ENCODE data around the gene KLHL2. TPM values are rescaled to one million over a fixed set of nuclear protein-coding genes. Genes with fewer than 3 reads are reported as not detected.

Gene KLHL2
- total and polyA plus RNA-seq, 5 experiments from 2014 or later = 3.5 to 23.7 (median 10.4) TPM

DNA sequence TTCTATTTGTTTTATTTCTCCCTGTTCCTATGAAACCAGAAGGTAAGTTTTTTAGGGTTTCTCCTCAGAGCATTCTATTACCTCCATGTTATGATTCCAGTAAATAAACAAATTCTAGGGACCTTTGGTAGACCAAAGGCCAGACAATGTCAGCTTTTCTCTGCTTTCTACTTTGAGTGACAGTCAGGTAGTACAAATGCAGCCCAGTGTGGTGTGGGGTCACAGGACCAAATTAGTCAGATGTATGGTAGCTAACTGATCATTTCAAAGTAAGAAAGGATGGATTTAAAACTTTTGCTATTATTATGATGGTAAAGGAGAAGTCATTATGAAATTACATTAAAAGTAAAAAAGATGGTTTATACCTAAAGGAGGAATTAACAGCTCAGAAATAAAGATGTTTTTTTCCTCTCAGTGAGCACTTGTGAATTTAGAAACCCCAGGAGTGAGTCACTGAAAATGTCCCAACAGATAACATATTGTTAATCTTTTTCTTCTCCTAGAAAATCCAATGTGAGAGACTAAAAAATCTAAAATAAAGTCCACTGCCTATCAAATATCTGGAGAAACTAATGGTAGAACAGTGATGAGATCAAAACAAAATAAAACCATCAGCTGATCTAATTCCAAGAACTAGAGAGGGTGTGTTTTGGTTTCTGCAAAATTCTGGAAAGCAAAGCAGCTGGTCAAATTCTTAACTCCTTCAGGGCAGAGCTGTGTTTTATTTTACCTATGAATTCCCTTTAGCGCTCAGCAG, 16.6 kb upstream of the KLHL2 start:
- Mint-ChIP-seq H3K36me3 (peaks cover 0 to 3% (median 0%) of the 10 kb centered on the region in 3 donors), H3K4me3 (no peak overlapping the region), H3K9me3 (peaks cover 0 to 12% (median 0%) of the 10 kb centered on the region in 9 donors), H3K4me1 (peaks cover 8 to 17% (median 11%) of the 10 kb centered on the region in 4 donors), H3K27me3 (peaks cover 0 to 4% (median 0%) of the 10 kb centered on the region in 5 donors), H3K27ac (no peak overlapping the region)
- POLR2A ChIA-PET = no interaction called here
- ATAC-seq (no peak), DNase-seq (no peak)

DNA sequence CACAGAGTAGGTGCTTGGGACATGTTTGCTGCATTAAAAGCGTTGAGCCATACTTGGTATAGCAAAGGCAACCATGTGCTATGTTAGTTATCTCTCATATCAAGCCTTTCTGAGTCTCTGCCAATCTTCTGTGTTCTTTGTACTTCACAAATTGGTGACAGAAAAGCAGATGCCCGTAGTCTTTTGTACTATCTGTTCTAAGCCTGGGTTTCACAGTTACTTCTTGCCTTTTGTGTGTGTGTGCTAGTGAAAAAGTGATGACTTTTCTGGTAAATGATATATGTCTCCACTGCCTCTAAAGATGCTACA, 16.1 kb upstream of the KLHL2 start:
- Mint-ChIP-seq H3K4me3 (no peak overlapping the region), H3K36me3 (peaks cover 0 to 3% (median 0%) of the 10 kb centered on the region in 3 donors), H3K27me3 (peaks cover 0 to 4% (median 0%) of the 10 kb centered on the region in 5 donors), H3K4me1 (peaks cover 8 to 17% (median 11%) of the 10 kb centered on the region in 4 donors), H3K9me3 (peaks cover 0 to 12% (median 0%) of the 10 kb centered on the region in 9 donors), H3K27ac (no peak overlapping the region)
- ATAC-seq (no peak), DNase-seq (no peak)
- POLR2A ChIA-PET = no interaction called here

DNA sequence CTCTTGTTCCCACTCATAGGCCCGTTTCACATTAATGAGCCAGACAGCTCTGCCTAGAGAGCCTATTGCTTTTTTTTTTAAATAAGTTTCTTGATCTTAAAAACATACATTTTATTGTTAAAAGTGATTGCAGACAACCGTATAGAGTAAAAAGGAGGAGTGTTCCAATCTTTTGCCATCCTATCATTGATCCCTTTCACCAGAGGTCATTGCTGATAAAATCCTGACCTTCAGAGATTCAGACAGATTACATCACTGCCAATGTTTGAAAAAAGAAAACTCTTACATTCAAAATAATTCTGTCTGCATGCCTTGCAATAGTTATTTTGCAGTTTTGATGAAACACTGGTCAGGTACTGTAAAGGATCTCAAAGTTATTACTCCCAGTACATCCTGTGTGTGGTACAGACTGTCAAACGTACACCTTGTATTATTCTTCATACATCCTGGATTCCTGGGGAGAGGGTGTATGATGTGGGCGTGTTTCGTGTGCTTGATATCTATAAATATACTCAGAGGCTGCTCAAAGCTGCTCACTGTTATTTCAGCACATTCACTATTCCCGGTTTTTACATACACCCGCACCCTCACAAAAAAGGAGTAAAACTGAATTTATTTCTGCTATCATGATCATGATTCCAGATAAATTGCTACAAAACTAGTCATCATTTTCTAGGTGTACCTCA, 15.4 kb upstream of the KLHL2 start:
- Mint-ChIP-seq H3K27me3 (peaks cover 0 to 4% (median 0%) of the 10 kb centered on the region in 5 donors), H3K27ac (no peak overlapping the region), H3K4me3 (no peak overlapping the region), H3K4me1 (peaks cover 8 to 17% (median 11%) of the 10 kb centered on the region in 4 donors), H3K36me3 (peaks cover 0 to 3% (median 0%) of the 10 kb centered on the region in 3 donors), H3K9me3 (peaks cover 0 to 12% (median 0%) of the 10 kb centered on the region in 9 donors)
- POLR2A ChIA-PET = no interaction called here
- DNase-seq (no peak), ATAC-seq (peak in 1 of 2 donors; percentile 39)

DNA sequence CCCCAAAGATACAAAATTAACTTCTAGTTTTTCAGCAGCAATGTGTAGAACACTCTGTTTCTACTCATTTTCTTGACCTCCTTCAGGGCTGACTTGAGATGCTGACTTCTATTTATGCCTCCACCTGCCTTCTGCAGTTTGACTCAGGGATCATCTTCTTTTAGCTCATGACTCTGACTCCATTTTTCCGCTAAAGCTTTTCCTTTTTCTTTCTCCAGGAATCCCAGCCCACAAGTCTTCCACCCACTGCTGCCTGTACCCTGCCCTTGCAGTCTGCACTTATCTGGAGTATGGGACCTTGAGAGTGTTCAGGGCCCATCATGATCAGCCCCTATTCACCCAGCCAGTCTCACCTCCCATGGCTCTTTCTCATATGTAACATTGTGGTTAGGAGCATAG, 14.9 kb upstream of the KLHL2 start:
- H3K27ac Mint-ChIP-seq = no peak overlapping the region

DNA sequence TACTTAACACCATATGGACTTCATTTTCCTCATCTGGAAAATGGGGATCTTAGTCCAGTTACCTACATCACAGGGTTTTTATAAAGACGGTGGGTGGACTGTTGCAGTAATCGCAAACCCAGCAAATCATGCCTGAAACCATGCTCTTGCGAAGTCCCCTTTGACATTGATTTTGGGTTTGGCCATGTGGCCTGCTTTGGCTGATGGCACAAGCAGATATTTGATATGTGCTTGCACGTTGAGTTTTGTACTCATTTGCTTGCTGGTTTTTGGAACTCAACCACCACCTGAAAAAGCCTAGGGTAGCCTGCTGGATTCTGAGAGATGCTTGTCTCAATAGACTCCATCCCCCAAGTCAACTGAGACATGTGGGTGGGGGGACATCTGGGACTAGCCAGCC, 14.4 kb upstream of the KLHL2 start:
- Mint-ChIP-seq H3K9me3 (peaks cover 0 to 12% (median 0%) of the 10 kb centered on the region in 9 donors), H3K36me3 (peaks cover 0 to 3% (median 0%) of the 10 kb centered on the region in 3 donors), H3K27ac (no peak overlapping the region), H3K4me1 (peaks cover 8 to 17% (median 11%) of the 10 kb centered on the region in 4 donors), H3K4me3 (no peak overlapping the region), H3K27me3 (peaks cover 0 to 4% (median 0%) of the 10 kb centered on the region in 5 donors)
- ATAC-seq (no peak), DNase-seq (no peak)
- POLR2A ChIA-PET = no interaction called here

More for the DNA sequence above, 14.9 kb upstream of the KLHL2 start:
- Mint-ChIP-seq H3K4me1 (peaks cover 8 to 17% (median 11%) of the 10 kb centered on the region in 4 donors), H3K9me3 (peaks cover 0 to 12% (median 0%) of the 10 kb centered on the region in 9 donors), H3K4me3 (no peak overlapping the region), H3K36me3 (peaks cover 0 to 3% (median 0%) of the 10 kb centered on the region in 3 donors), H3K27me3 (peaks cover 0 to 4% (median 0%) of the 10 kb centered on the region in 5 donors)
- DNase-seq (no peak), ATAC-seq (no peak)
- POLR2A ChIA-PET = no interaction called here

DNA sequence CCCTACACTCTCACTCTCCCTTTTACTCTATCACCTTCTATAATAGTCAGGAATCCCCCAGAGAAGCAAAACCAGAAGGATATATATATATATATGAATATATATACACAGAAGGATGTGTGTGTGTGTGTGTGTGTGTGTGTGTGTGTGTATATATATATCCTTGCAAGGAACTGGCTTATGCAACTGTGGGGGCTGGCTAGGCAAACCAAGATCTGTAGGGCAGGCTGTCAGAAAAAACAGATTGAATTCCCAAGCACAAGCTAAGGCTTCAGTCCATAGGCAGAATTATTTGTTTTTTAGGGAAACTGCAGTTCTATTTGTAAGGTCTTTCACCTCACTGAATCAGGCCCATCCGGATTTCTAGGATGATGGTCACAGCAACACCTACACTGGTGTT, 13.0 kb upstream of the KLHL2 start:
- Mint-ChIP-seq H3K27me3 (peaks cover 0 to 4% (median 0%) of the 10 kb centered on the region in 5 donors), H3K27ac (peak overlapping the region in 2 of 10 donors; percentile 1 to 11), H3K4me3 (no peak overlapping the region), H3K9me3 (no peaks in the 10 kb centered on the region), H3K4me1 (peaks cover 6 to 17% (median 11%) of the 10 kb centered on the region in 4 donors), H3K36me3 (no peaks in the 10 kb centered on the region)
- ATAC-seq (no peak), DNase-seq (no peak)
- POLR2A ChIA-PET = interaction anchor here (0.7 kb wide), 1 partner anchor 82 kb away, joined by 3 read pairs; the partner anchor contains the start of gene TMEM192

DNA sequence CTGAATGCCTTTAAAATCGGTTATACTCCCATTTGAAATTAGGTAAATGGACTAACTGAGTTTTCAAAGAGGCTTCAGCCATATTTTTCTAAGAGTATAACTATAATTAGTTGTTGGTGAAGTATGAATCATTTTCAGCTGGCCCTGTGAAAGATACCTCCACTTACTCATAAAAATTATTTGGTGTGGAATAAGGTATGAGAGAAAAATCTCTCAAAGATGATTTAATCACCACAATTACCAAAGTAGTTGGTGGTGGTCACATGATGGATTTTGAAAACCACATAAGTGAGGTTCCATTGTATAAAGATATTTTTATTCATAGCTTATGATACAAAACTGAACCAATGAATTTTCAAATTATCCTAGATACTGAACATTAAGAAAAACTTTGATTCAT, 9.0 kb upstream of the KLHL2 start:
- POLR2A ChIA-PET = no interaction called here
- peaks cover 0 to 2% (median under 1%) of the 10 kb centered on the region in 4 donors for H3K4me1 Mint-ChIP-seq
- ATAC-seq (no peak), DNase-seq (no peak)
- no peaks in the 10 kb centered on the region for H3K36me3 Mint-ChIP-seq
- no peaks in the 10 kb centered on the region for H3K27me3 Mint-ChIP-seq
- no peaks in the 10 kb centered on the region for H3K9me3 Mint-ChIP-seq
- H3K27ac Mint-ChIP-seq = no peak overlapping the region
- H3K4me3 Mint-ChIP-seq = no peak overlapping the region

DNA sequence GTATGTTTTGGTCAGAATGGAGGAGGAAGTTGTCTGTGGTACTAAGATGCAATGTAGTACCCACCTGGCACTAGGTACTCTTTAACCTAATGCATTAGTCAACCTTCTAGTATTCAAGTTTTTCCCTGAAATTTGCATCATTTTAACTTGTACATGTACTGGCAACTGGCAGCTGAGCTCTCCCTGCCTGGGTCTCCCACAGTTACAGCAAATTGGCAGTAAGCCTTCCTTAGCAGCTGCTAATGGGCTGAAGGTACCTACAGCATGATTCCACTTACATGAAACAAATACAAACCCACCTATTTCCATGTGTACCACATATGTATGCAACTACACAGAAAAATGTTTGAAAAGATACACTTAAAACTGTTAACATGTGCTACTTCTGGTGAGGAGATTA, 8.1 kb upstream of the KLHL2 start:
- POLR2A ChIA-PET = no interaction called here
- no peak overlapping the region for H3K27ac Mint-ChIP-seq
- peaks cover 6 to 9% (median 9%) of the 10 kb centered on the region in 4 donors for H3K4me1 Mint-ChIP-seq
- no peak overlapping the region for H3K4me3 Mint-ChIP-seq
- no peaks in the 10 kb centered on the region for H3K27me3 Mint-ChIP-seq
- no peak for ATAC-seq
- no peaks in the 10 kb centered on the region for H3K36me3 Mint-ChIP-seq
- no peaks in the 10 kb centered on the region for H3K9me3 Mint-ChIP-seq
- DNase-seq = no peak

DNA sequence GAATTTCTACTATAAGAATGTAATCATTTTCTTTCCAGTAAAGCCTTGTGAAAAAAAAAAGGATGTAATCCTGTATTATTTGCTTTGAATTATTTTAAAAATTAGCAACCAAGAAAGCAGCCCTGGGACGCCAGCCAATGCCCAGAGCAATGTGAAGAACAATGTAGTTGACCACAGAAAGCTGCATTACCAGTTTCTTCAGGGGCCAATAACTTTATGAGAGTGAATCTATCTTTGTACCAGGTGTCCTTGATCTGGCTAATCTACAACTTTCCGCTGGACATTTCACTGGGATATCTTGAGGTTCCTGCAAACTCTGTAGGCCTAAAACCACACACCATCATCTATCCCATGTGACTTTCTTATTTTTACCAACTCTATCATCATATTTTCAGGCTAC, 7.6 kb upstream of the KLHL2 start:
- Mint-ChIP-seq H3K27ac (peak overlapping the region in 1 of 10 donors; percentile 58), H3K27me3 (no peaks in the 10 kb centered on the region), H3K4me1 (peaks cover 8 to 12% (median 12%) of the 10 kb centered on the region in 4 donors), H3K36me3 (no peaks in the 10 kb centered on the region), H3K4me3 (no peak overlapping the region), H3K9me3 (no peaks in the 10 kb centered on the region)
- POLR2A ChIA-PET = no interaction called here
- DNase-seq = no peak
- ATAC-seq = no peak

DNA sequence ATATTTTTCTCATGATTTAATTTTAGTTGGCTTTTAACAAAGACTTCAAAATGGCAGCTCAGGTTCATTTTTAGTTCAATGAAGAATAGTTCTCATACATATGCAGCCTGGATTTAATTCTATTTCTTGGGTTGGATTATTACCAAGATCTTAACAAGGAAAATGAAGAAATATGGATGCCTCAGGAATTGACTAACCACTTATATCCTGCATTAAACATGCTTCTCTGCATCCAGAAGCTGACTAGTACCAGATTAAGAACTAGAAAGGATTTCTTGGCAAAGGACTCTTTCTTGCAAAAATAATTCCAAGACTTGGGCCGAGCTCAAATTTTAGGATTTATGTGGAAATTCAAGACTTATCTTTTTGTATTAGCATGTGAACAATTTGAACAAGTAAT, 5.6 kb upstream of the KLHL2 start:
- Mint-ChIP-seq H3K27ac (no peak overlapping the region), H3K27me3 (no peaks in the 10 kb centered on the region), H3K4me1 (peaks cover 15 to 28% (median 26%) of the 10 kb centered on the region in 4 donors), H3K36me3 (no peaks in the 10 kb centered on the region), H3K4me3 (no peak overlapping the region), H3K9me3 (no peaks in the 10 kb centered on the region)
- DNase-seq = no peak
- no peak for ATAC-seq
- POLR2A ChIA-PET = no interaction called here

DNA sequence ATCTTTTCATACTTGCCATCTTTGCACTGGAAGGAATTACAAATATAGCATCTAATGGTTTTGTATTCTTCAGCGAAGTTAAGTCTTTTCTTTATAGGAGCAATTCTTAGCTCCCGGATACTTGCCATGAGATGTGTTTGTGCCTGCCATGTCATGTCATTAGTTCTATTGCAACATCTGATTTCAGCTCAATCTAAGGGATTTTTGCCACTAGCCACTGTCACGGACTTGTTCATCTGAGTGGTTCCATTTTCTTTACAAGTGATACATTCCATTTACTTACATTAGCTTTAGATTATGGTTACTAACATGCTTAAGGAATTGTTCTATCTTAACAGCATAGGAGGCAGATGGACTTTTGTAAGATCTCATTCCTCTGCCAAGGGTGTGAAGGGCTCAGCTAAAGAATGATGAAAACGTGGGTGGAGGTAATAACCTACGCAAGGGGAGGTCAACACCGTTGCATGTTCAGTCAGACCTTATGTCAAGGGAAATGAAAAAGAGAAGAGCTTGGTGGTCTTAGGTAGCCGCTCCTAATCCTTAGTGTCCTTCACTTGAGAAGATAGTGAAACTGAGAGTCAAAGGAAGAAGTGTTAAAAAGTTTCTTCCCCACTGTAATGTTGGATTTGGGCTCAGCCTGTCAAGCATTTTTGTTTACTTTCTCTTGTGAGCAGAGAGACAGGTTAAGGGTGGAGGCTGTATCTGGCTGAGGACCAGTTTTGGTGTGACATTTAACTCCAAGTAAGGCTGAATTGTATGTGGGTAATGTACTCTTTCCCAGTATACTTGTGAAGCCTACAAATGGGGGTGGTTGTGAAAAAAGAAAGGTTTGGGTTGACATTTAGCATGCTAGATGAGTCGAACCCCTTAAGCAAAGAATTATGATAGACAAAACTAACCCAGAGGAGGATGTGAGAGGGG, 3.6 kb upstream of the KLHL2 start:
- ATAC-seq (no peak), DNase-seq (no peak)
- peaks cover 17 to 38% (median 36%) of the 10 kb centered on the region in 4 donors for H3K4me1 Mint-ChIP-seq
- POLR2A ChIA-PET = interaction anchor here (1.6 kb wide), 1 partner anchor 124 kb away, joined by 5 read pairs; the partner anchor contains the start of gene MSMO1
- H3K4me3 Mint-ChIP-seq = peak overlapping the region in 6 of 10 donors; percentile 8 to 59 (median 26)
- H3K27ac Mint-ChIP-seq = peak overlapping the region in 8 of 10 donors; percentile 6 to 86 (median 36)
- H3K36me3 Mint-ChIP-seq = no peaks in the 10 kb centered on the region
- no peaks in the 10 kb centered on the region for H3K27me3 Mint-ChIP-seq
- no peaks in the 10 kb centered on the region for H3K9me3 Mint-ChIP-seq

DNA sequence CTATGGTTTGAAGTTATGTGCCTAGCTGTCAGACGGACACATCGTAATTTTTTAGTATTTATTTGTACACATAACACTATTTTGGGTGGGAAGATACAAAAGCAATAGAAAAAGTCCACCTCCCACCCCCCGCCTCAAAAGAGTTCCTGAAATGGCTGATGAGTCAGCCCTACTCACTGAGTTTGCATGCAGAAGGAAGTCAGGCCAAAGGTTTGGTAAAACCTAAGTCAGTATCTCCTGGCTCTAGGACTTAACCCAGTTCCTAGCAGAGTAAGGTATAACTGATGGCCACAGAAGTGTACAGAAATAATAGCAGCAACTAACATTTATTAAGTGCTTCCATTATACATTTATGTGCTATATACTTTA, 2.9 kb upstream of the KLHL2 start:
- POLR2A ChIA-PET = no interaction called here
- Mint-ChIP-seq H3K4me1 (peaks cover 22 to 45% (median 42%) of the 10 kb centered on the region in 4 donors), H3K4me3 (peak overlapping the region in 6 of 10 donors; percentile 8 to 59 (median 26)), H3K27me3 (no peaks in the 10 kb centered on the region), H3K27ac (peak overlapping the region in 5 of 10 donors; percentile 19 to 86 (median 52)), H3K9me3 (no peaks in the 10 kb centered on the region), H3K36me3 (no peaks in the 10 kb centered on the region)
- DNase-seq (no peak), ATAC-seq (no peak)
